ENCODE results near the gene EXOC3L4. TPM values are rescaled to one million over a fixed set of nuclear protein-coding genes. Genes with fewer than 3 reads are reported as not detected.

The EXOC3L4 gene
- total RNA-seq, 1 donor from 2014 or later, result 0.81 TPM

DNA sequence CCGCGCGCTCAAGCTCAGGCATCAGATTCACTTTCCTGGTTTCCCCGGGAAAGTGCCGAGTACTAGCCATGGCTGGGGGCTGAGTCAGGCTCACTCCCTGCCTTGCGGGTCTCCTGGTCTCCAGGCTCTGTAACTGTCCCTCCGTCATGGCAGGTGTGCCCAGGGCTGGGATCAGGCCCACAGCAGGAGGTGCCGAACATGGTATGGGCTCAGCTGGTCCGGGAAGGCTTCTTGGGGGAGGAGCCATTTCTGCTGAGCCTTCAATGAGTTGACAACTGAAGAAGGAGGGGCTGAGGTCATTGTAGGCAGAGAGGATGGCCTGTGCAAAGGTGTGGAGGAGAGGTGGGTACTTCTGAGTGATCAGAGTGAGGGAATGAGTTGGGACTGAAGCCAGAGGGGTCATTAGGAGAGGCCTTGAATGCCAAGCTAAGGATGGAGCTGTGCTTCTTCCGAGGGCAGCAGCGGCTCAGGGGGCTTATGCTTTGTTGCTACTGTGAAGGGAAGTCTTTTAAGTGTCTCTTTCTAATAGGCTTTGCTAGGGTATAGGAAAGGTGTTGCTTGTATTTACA is 769 bp downstream of the EXOC3L4 start:
- TF ChIP-seq, protein P1, sequence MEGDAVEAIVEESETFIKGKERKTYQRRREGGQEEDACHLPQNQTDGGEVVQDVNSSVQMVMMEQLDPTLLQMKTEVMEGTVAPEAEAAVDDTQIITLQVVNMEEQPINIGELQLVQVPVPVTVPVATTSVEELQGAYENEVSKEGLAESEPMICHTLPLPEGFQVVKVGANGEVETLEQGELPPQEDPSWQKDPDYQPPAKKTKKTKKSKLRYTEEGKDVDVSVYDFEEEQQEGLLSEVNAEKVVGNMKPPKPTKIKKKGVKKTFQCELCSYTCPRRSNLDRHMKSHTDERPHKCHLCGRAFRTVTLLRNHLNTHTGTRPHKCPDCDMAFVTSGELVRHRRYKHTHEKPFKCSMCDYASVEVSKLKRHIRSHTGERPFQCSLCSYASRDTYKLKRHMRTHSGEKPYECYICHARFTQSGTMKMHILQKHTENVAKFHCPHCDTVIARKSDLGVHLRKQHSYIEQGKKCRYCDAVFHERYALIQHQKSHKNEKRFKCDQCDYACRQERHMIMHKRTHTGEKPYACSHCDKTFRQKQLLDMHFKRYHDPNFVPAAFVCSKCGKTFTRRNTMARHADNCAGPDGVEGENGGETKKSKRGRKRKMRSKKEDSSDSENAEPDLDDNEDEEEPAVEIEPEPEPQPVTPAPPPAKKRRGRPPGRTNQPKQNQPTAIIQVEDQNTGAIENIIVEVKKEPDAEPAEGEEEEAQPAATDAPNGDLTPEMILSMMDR (IDR thresholded peaks at IDR 0.05; ENCODE audit: partially characterized antibody, unreplicated experiment), result no peak
- Mint-ChIP-seq H3K4me1 (ENCODE audit: low read depth, unreplicated experiment) (no peaks in the 10 kb centered on the region), H3K27ac (ENCODE audit: unreplicated experiment) (no peak overlapping the region), H3K9me3 (ENCODE audit: unreplicated experiment) (no peaks in the 10 kb centered on the region), H3K36me3 (ENCODE audit: unreplicated experiment) (no peaks in the 10 kb centered on the region), H3K4me3 (ENCODE audit: unreplicated experiment) (no peak overlapping the region), H3K27me3 (ENCODE audit: unreplicated experiment) (peaks cover 5% of the 10 kb centered on the region)
- no peak for DNase-seq

GRCh38 chr14:103096387-103096786 is 1.9 kb downstream of the EXOC3L4 start:
- TF ChIP-seq, protein P1 (IDR thresholded peaks at IDR 0.05; ENCODE audit: partially characterized antibody, unreplicated experiment), result no peak
- no peak overlapping the region for H3K4me3 Mint-ChIP-seq (ENCODE audit: unreplicated experiment)
- no peaks in the 10 kb centered on the region for H3K4me1 Mint-ChIP-seq (ENCODE audit: low read depth, unreplicated experiment)
- no peaks in the 10 kb centered on the region for H3K36me3 Mint-ChIP-seq (ENCODE audit: unreplicated experiment)
- H3K9me3 Mint-ChIP-seq (ENCODE audit: unreplicated experiment), result no peaks in the 10 kb centered on the region
- peaks cover 3% of the 10 kb centered on the region for H3K27me3 Mint-ChIP-seq (ENCODE audit: unreplicated experiment)
- no peak overlapping the region for H3K27ac Mint-ChIP-seq (ENCODE audit: unreplicated experiment)
- DNase-seq, result no peak

DNA sequence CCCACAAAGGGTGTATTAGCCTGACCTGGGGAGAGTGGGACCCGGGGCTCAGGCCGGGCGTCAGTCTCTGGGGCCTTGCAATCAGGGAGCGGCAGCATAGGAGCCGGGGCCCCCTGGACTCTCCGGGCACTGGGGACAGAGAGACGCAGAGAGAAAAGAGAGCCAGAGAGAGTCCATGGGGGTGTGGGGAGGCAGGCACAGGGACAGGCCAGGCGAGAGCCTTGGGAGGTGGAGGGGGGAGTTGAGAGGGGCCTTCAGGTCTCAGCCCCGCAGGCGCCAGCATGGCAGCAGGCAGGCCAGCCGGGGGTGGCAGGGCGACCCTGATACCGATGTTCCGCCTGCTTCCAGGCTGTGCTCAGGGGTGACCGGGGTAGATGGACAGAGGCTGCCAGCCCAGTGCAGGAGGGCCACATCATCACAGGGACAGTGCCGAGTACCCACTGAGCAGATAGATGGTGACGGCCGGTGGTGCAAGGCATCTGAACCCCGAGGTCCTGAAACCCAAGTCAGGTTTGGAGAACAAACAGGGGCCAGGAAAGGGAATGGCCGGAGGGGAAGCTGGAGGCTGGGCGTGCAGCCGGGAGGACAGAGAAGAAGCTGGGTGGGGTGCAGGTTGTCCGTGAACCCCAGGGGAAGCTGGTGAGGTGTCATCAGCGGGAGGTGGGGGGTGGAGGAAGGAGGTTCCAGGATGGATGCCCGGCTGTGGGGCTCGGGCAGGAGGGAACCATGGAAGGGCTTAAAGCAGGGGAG is 2.9 kb downstream of the EXOC3L4 start:
- no peak overlapping the region for H3K27ac Mint-ChIP-seq (ENCODE audit: unreplicated experiment)
- TF ChIP-seq, protein P1 (IDR thresholded peaks at IDR 0.05; ENCODE audit: partially characterized antibody, unreplicated experiment), result no peak
- H3K4me3 Mint-ChIP-seq (ENCODE audit: unreplicated experiment), result no peak overlapping the region
- H3K9me3 Mint-ChIP-seq (ENCODE audit: unreplicated experiment), result no peaks in the 10 kb centered on the region
- peaks cover 5% of the 10 kb centered on the region for H3K27me3 Mint-ChIP-seq (ENCODE audit: unreplicated experiment)
- no peaks in the 10 kb centered on the region for H3K36me3 Mint-ChIP-seq (ENCODE audit: unreplicated experiment)
- no peak for DNase-seq
- no peaks in the 10 kb centered on the region for H3K4me1 Mint-ChIP-seq (ENCODE audit: low read depth, unreplicated experiment)

DNA sequence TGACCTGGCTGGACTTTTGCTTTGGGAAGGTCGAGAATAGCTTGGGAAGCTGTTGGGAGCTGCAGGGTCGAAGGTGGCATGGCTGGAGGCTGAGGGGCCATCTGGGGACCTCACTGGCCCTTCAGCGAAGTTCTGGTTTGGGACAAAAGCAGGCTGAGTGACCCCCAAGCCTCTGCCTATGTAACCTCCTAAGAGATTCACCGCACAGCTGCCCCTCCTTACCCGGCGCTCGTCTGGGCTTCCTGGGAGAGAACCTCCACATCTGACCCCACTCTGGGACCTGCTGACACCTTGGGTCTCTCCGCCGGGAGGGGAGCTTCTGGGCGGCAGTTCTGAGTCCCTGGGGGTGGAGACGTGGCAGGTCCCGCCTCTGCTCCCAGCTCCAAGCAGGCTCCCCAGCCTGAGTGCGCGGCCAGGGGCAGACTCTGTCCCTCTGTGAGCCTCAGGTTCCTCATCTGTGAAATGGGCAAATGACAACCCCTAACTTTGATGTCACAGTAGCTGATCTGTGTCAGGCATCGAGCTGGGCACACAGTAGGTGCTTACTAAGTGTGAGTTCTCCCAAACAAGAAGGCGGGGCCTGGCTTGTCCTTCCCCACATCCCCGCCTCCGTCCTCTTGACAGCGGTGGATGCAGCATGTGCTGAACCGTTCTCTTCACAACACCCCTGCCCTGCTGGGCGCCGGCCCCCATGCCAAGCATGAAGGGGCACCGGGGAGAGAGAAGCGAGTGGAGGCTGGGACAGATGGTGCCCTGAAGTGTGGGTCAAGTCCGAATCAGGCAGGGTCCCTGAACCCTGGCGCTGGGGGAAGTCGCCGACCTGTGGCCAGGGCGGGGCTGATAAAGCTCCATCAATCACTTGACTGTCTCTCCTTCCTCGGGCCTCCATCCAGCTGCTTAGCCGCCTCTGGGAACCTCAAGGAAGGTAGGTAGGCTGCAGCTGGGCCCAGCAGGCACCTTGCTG is 3.8 kb downstream of the EXOC3L4 start:
- Mint-ChIP-seq H3K4me3 (ENCODE audit: unreplicated experiment) (no peak overlapping the region), H3K36me3 (ENCODE audit: unreplicated experiment) (no peaks in the 10 kb centered on the region), H3K9me3 (ENCODE audit: unreplicated experiment) (no peaks in the 10 kb centered on the region), H3K27ac (ENCODE audit: unreplicated experiment) (no peak overlapping the region), H3K27me3 (ENCODE audit: unreplicated experiment) (peaks cover 6% of the 10 kb centered on the region), H3K4me1 (ENCODE audit: low read depth, unreplicated experiment) (peaks cover under 1% of the 10 kb centered on the region)
- TF ChIP-seq, protein P1 (IDR thresholded peaks at IDR 0.05; ENCODE audit: partially characterized antibody, unreplicated experiment), result no peak
- no peak for DNase-seq
